Neural cell (in vitro differentiated cells): ENCODE results near the gene DKK1. TPM values are rescaled to one million over a fixed set of nuclear protein-coding genes. Genes with fewer than 3 reads are reported as not detected.

ENCODE experiments used
- H2AFZ ChIP-seq: fragments of 200-600, 300-800 bp; sonication (generic), shearing (Covaris generic); 2 replicates; pipeline ENCODE4 v1.6.0; 2014; ENCODE audit warnings: low read depth, mild to moderate bottlenecking, antibody characterized with exemption, low read length, moderate library complexity
- H3F3A ChIP-seq: fragments of 200-600 bp; shearing (Covaris generic); 2 replicates; pipeline ENCODE4 v1.6.1; 2016; ENCODE audit warnings: mild to moderate bottlenecking, moderate library complexity, mixed read lengths, antibody characterized with exemption, low read length; ENCODE audit not compliant: insufficient read depth, poor library complexity, severe bottlenecking
- H3K27ac ChIP-seq: fragments of 200-600, 300-800 bp; sonication (generic), shearing (Covaris generic); 2 replicates; pipeline ENCODE4 v1.5.1; 2014; ENCODE audit warnings: mild to moderate bottlenecking, low read length, moderate library complexity
- H3K27me3 ChIP-seq: fragments of 300-800, 200-600 bp; sonication (generic), shearing (Covaris generic); 2 replicates; pipeline ENCODE4 v1.6.0; 2014; ENCODE audit warnings: mild to moderate bottlenecking, low read depth, low read length, moderate library complexity; ENCODE audit not compliant: insufficient read depth
- H3K36me3 ChIP-seq: fragments of 300-800, 200-600 bp; sonication (generic), shearing (Covaris generic); 2 replicates; pipeline ENCODE4 v1.5.1; 2014; ENCODE audit warnings: mild to moderate bottlenecking, antibody characterized with exemption, low read length, moderate library complexity; ENCODE audit not compliant: insufficient read depth
- H3K4me2 ChIP-seq: fragments of 300-800, 200-600 bp; sonication (generic), shearing (Covaris generic); 2 replicates; pipeline ENCODE4 v1.6.0; 2014; ENCODE audit warnings: mild to moderate bottlenecking, low read length
- H3K4me3 ChIP-seq: fragments of 300-800, 200-600 bp; sonication (generic), shearing (Covaris generic); 2 replicates; pipeline ENCODE4 v1.5.1; 2014; ENCODE audit warnings: mild to moderate bottlenecking, low read length, moderate library complexity
- H3K79me2 ChIP-seq: fragments of 200-600 bp; shearing (Covaris generic); replicated peaks from 2 replicates; pipeline ENCODE4 v1.6.0; 2014; ENCODE audit warnings: mild to moderate bottlenecking, low read length, moderate library complexity; ENCODE audit not compliant: insufficient read depth
- H3K9ac ChIP-seq: fragments of 300-800, 200-600 bp; sonication (generic), shearing (Covaris generic); 2 replicates; pipeline ENCODE4 v1.6.1; 2016; ENCODE audit warnings: mild to moderate bottlenecking, low read length, mixed read lengths
- H3K9me2 ChIP-seq: fragments of 200-600 bp; shearing (Covaris generic); 2 replicates; pipeline ENCODE4 v1.6.1; 2016; ENCODE audit warnings: mild to moderate bottlenecking, low read length, mixed read lengths; ENCODE audit not compliant: insufficient read depth
- H3K9me3 ChIP-seq: fragments of 200-600, 300-800 bp; sonication (generic), shearing (Covaris generic); 2 replicates; pipeline ENCODE4 v1.6.1; 2016; ENCODE audit warnings: mild to moderate bottlenecking, mixed run types, low read length, moderate library complexity, mixed read lengths
- H4K20me1 ChIP-seq: fragments of 200-600 bp; shearing (Covaris generic); 2 replicates; pipeline ENCODE4 v1.6.1; 2016; ENCODE audit warnings: mild to moderate bottlenecking, mixed run types; ENCODE audit not compliant: insufficient read depth
- CTCF ChIP-seq: fragments of 450-650 bp; IDR thresholded peaks from 2 replicates; pipeline ENCODE4 v1.5.1; 2014; ENCODE audit warnings: antibody characterized with exemption, mild to moderate bottlenecking, moderate library complexity; ENCODE audit not compliant: poor library complexity, severe bottlenecking
- EP300 ChIP-seq: fragments of 450-650 bp; conservative IDR thresholded peaks from 2 replicates; pipeline ENCODE4 v1.6.1; 2014; ENCODE audit warnings: antibody characterized with exemption, mild to moderate bottlenecking, moderate library complexity; ENCODE audit not compliant: poor library complexity, severe bottlenecking
- EZH2 ChIP-seq: fragments of 200-600, 300-800 bp; shearing (Covaris generic), sonication (generic); IDR thresholded peaks from 2 replicates; pipeline ENCODE4 v1.6.1; 2014; ENCODE audit warnings: antibody characterized with exemption, low read length, borderline replicate concordance, mild to moderate bottlenecking; ENCODE audit not compliant: insufficient read depth, poor library complexity, severe bottlenecking
- MXI1 ChIP-seq: fragments of 450-650 bp; conservative IDR thresholded peaks from 2 replicates; pipeline ENCODE4 v1.6.1; 2014; ENCODE audit warnings: antibody characterized with exemption, mild to moderate bottlenecking; ENCODE audit not compliant: poor library complexity, severe bottlenecking
- POLR2AphosphoS5 ChIP-seq: IDR thresholded peaks from 2 replicates; pipeline ENCODE4 v1.6.1; 2012
- RAD21 ChIP-seq: fragments of 450-650 bp; conservative IDR thresholded peaks from 2 replicates; pipeline ENCODE4 v1.6.1; 2014; ENCODE audit warnings: antibody characterized with exemption, mild to moderate bottlenecking, moderate library complexity
- REST ChIP-seq: IDR thresholded peaks from 2 replicates; pipeline ENCODE4 v1.6.1; 2012; ENCODE audit warnings: borderline replicate concordance
- SMC3 ChIP-seq: fragments of 450-650 bp; conservative IDR thresholded peaks from 2 replicates; pipeline ENCODE4 v1.6.1; 2014; ENCODE audit warnings: antibody characterized with exemption, mild to moderate bottlenecking, moderate library complexity; ENCODE audit not compliant: poor library complexity
- TAF1 ChIP-seq: IDR thresholded peaks from 2 replicates; pipeline ENCODE4 v1.6.1; 2012; ENCODE audit warnings: low read depth
- polyA plus RNA-seq: library from polyadenylated mRNA; depleted of rRNA; stranded (reverse); fragments of >200 nt; gene quantifications from 2 replicates; pipeline ENCODE4 v1.2.3, GENCODE V29; 2014

Gene DKK1
- polyA plus RNA-seq, 1 donor from 2014 or later, result 0.12 TPM

GRCh38 chr10:52334595-52334994 lies 20.5 kb downstream of the DKK1 start:
- H3K36me3 ChIP-seq, result no peaks in the 10 kb centered on the region
- H3K9me2 ChIP-seq, result no peaks in the 10 kb centered on the region
- no peak overlapping the region for H2AFZ ChIP-seq
- H3K79me2 ChIP-seq, result no peaks in the 10 kb centered on the region
- no peaks in the 10 kb centered on the region for H3K27me3 ChIP-seq
- H3F3A ChIP-seq, result no peaks in the 10 kb centered on the region
- no peak overlapping the region for H3K4me3 ChIP-seq
- H4K20me1 ChIP-seq, result no peaks in the 10 kb centered on the region
- no peak overlapping the region for H3K4me2 ChIP-seq
- no peak overlapping the region for H3K27ac ChIP-seq
- TF ChIP-seq TAF1, result no peak
- no peak for TF ChIP-seq MXI1
- TF ChIP-seq SMC3, result no peak
- TF ChIP-seq EZH2, result no peak
- no peak for TF ChIP-seq RAD21
- TF ChIP-seq REST, result no peak
- TF ChIP-seq EP300, result no peak
- no peak for TF ChIP-seq CTCF
- no peak for TF ChIP-seq POLR2AphosphoS5
- H3K9me3 ChIP-seq, result no peaks in the 10 kb centered on the region
- no peak overlapping the region for H3K9ac ChIP-seq

GRCh38 chr10:52335665-52336064 lies 21.6 kb downstream of the DKK1 start:
- Histone ChIP-seq H3K4me2 (no peak overlapping the region), H3K9ac (no peak overlapping the region), H3F3A (no peaks in the 10 kb centered on the region), H4K20me1 (no peaks in the 10 kb centered on the region), H3K36me3 (no peaks in the 10 kb centered on the region), H3K27ac (no peak overlapping the region), H3K79me2 (no peaks in the 10 kb centered on the region), H2AFZ (no peak overlapping the region), H3K27me3 (no peaks in the 10 kb centered on the region), H3K9me3 (no peaks in the 10 kb centered on the region), H3K4me3 (no peak overlapping the region), H3K9me2 (no peaks in the 10 kb centered on the region)
- no peak for TF ChIP-seq MXI1
- no peak for TF ChIP-seq EP300
- TF ChIP-seq EZH2, result no peak
- no peak for TF ChIP-seq RAD21
- no peak for TF ChIP-seq CTCF
- no peak for TF ChIP-seq REST
- TF ChIP-seq TAF1, result no peak
